Type B pancreatic cell (in vitro differentiated cells): ENCODE measurements around the gene GRK1. TPM values are rescaled to one million over a fixed set of nuclear protein-coding genes. Genes with fewer than 3 reads are reported as not detected.

ENCODE experiments used
- DNase-seq: peaks from one replicate; pipeline ENCODE4 v3.0.0; 2021; ENCODE audit warnings: mixed read lengths; ENCODE audit not compliant: unreplicated experiment; ENCODE audit errors: extremely low spot score
- H3K27ac Mint-ChIP-seq: 2 replicates; pipeline ENCODE4 v1.8.0; 2021; ENCODE audit warnings: mild to moderate bottlenecking, mixed read lengths
- H3K27me3 Mint-ChIP-seq: 2 replicates; pipeline ENCODE4 v1.8.0; 2021; ENCODE audit warnings: mixed read lengths
- H3K36me3 Mint-ChIP-seq: 2 replicates; pipeline ENCODE4 v1.8.0; 2021; ENCODE audit warnings: mixed read lengths
- H3K4me1 Mint-ChIP-seq: one replicate; pipeline ENCODE4 v1.8.0; 2021; ENCODE audit warnings: mixed read lengths; ENCODE audit not compliant: unreplicated experiment
- H3K4me3 Mint-ChIP-seq: 2 replicates; pipeline ENCODE4 v1.8.0; 2021; ENCODE audit warnings: mild to moderate bottlenecking, mixed read lengths
- H3K9me3 Mint-ChIP-seq: 2 replicates; pipeline ENCODE4 v1.8.0; 2021; ENCODE audit warnings: mixed read lengths
- total RNA-seq: library from RNA; stranded (reverse); gene quantifications from 2 replicates; pipeline ENCODE4 v1.2.1, GENCODE V29; 2021; ENCODE audit warnings: low replicate concordance
- TF ChIP-seq, protein P1 (sequence below): fragments of 200-600 bp; sonication (generic); conservative IDR thresholded peaks from 2 replicates; pipeline ENCODE4 v1.5.0; 2021; ENCODE audit warnings: antibody characterized with exemption, mild to moderate bottlenecking

The GRK1 gene
- total RNA-seq, 1 donor from 2014 or later: 0.85 TPM

DNA sequence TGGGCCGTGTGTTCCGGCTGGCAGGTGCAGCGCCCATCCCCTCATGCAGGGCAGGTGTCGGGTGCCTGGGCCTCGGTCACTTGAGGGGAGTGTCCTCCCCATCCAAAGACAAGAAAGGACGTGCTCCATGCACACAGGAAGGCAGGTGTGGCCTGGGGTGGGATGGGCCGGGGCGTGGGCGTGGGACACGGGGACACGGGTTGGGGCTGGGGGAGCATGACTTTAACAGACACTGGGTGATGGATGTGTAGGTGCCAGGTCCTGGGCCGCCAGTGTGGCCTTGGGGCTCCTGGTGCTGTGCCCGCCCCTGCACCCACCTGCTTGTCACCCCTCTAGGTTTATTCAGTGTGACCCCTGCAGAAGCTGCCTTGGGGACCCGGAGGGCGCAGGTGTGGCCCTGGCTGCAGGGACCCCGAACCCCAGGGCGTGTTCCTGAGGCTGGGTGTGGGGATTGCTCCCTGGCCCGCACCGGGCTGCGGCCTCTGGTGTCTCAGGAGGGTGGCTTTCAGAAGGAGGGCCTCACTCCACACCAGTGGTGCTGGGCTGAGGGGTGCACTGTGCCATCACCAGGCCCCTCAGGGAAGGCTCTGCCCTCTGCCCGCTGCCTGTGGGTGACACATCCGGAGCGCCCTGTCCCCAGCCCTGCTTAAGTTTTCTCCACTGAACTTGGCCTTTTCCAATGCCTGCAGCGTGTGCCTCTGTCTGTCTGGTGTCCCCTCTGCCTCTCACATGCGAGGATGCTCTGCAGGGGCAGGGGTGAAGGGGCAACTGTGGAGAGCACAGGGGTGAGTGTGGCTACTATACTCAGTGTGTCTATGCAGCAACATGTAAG, 97.2 kb downstream of the GRK1 start:
- peaks cover 50% of the 10 kb centered on the region for H3K27me3 Mint-ChIP-seq
- no peak overlapping the region for H3K4me3 Mint-ChIP-seq
- no peak overlapping the region for H3K27ac Mint-ChIP-seq
- peaks cover 6% of the 10 kb centered on the region for H3K4me1 Mint-ChIP-seq
- no peak for DNase-seq
- H3K9me3 Mint-ChIP-seq: no peaks in the 10 kb centered on the region
- TF ChIP-seq, protein P1, sequence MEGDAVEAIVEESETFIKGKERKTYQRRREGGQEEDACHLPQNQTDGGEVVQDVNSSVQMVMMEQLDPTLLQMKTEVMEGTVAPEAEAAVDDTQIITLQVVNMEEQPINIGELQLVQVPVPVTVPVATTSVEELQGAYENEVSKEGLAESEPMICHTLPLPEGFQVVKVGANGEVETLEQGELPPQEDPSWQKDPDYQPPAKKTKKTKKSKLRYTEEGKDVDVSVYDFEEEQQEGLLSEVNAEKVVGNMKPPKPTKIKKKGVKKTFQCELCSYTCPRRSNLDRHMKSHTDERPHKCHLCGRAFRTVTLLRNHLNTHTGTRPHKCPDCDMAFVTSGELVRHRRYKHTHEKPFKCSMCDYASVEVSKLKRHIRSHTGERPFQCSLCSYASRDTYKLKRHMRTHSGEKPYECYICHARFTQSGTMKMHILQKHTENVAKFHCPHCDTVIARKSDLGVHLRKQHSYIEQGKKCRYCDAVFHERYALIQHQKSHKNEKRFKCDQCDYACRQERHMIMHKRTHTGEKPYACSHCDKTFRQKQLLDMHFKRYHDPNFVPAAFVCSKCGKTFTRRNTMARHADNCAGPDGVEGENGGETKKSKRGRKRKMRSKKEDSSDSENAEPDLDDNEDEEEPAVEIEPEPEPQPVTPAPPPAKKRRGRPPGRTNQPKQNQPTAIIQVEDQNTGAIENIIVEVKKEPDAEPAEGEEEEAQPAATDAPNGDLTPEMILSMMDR: no peak
- no peaks in the 10 kb centered on the region for H3K36me3 Mint-ChIP-seq

DNA sequence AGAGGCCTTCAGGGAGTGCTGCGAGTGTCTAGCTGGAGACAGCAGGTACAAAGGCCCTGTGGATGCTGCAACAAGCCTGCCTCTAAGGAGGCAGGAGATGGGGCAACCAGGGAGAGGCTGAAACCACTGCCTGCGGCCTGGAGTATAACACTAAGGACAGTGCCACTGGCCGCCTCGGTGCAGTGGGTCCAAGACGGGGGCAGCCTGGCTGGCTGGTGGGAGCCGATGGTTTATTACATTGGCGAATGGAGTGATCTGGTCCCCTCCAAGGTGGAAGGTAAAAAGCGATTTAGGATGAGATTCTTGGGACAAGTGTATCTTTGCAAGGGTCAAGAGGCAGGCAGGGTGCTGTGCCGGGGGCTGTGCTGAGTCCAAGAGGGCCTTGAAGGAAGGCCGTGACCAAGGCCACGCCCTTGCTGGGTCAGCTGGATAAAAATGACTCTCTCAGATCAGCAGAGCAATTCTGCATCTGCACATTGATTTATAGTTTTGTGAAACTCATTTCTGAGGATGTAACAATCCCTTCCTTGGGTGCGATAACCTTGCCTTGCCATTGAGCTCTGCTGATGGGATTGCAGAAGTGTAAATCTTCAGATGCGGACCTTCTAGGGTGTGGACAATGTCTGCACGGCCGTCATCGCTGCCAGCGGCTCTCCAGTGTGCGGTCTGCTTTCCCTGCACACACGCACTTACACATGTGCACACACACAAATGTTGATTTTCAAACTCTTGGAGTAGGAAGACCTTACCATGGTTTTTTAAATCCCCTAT, 98.0 kb downstream of the GRK1 start:
- Mint-ChIP-seq H3K27me3 (peaks cover 42% of the 10 kb centered on the region), H3K36me3 (no peaks in the 10 kb centered on the region), H3K27ac (no peak overlapping the region), H3K4me3 (no peak overlapping the region), H3K9me3 (no peaks in the 10 kb centered on the region), H3K4me1 (no peaks in the 10 kb centered on the region)
- no peak for DNase-seq
- TF ChIP-seq, protein P1: no peak

DNA sequence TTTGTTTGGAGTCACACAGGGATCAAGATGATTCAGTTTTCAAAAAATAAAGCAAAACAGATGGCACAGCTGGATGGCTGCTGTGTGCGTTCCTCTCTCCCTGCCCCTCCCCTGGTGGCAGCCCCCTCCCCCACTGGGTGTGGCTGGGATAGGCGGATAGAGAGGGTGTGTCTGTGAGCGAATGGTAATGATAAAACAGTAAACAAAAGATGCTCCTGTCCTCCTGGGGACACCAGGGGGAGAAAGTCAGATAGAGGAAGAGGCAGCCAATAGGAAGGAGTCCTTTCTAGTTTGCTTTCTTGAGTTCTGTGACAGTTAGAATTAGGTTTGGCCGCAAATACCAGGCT, 98.5 kb downstream of the GRK1 start:
- H3K4me1 Mint-ChIP-seq: no peaks in the 10 kb centered on the region
- no peak overlapping the region for H3K4me3 Mint-ChIP-seq
- no peak overlapping the region for H3K27ac Mint-ChIP-seq
- H3K36me3 Mint-ChIP-seq: no peaks in the 10 kb centered on the region
- H3K9me3 Mint-ChIP-seq: no peaks in the 10 kb centered on the region
- peaks cover 36% of the 10 kb centered on the region for H3K27me3 Mint-ChIP-seq
- DNase-seq: no peak
- TF ChIP-seq, protein P1: no peak

DNA sequence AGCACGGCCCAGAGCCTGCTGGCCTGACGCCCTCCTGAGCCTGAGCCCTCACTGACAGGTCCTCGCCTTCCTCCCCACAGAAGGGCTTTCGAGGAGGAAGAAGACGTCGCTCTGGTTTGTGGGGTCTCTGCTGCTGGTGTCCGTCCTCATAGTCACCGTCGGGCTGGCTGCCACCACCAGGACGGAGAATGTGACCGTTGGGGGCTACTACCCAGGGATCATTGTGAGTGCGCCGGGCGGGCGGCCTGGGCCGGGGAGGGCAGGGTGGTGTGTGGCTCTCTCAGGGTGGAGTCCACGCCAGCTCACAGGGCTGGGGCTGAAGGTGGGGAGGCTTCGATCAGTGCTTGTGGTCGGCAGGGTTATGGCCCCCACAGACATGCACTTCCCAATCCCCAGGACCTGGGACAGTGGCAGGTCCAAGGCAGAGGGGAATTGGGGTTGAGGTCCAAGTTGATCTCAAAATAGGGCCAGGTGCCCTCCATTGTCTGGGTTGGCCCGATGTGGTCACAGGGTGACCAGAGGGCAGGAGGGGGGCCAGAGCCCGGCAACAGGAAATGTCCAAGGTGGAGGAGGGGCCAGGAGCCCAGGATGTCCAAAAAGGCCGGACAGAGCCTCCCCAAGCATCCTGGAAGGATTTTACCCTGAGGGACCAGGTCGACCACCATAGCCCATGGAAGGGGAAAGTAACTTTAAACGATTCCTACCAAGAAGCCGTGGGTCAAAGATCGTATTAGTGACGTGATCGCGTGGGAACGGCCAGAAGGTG, 99.2 kb downstream of the GRK1 start:
- H3K4me1 Mint-ChIP-seq: no peaks in the 10 kb centered on the region
- no peaks in the 10 kb centered on the region for H3K36me3 Mint-ChIP-seq
- TF ChIP-seq, protein P1: no peak
- peaks cover 30% of the 10 kb centered on the region for H3K27me3 Mint-ChIP-seq
- no peaks in the 10 kb centered on the region for H3K9me3 Mint-ChIP-seq
- H3K27ac Mint-ChIP-seq: no peak overlapping the region
- H3K4me3 Mint-ChIP-seq: no peak overlapping the region
- no peak for DNase-seq

DNA sequence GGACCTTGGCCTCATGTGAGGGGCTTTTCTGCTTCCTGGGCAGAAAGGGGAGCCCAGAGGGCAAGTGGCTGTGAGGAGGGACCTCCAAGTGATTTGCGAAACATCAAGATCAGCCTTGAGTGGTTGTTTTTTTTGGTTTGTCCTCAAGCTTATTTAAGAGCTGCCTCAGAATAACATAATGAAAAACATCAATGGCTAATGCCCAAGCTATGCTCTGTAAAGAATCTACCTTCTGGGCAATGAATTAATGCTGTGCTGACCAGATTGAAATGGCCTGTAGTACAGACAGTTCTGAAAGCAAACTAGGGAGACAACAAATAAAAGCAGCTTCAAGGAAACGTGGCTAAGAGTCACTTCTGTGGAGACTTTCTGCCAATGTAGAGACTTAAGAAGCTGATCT, 100.3 kb downstream of the GRK1 start:
- Mint-ChIP-seq H3K36me3 (no peaks in the 10 kb centered on the region), H3K4me1 (no peaks in the 10 kb centered on the region), H3K27me3 (peaks cover 23% of the 10 kb centered on the region), H3K4me3 (no peak overlapping the region), H3K9me3 (peaks cover 5% of the 10 kb centered on the region), H3K27ac (no peak overlapping the region)
- TF ChIP-seq, protein P1: no peak
- no peak for DNase-seq
